GM23338 (cell line): ENCODE data around the gene NAA30. TPM values are rescaled to one million over a fixed set of nuclear protein-coding genes. Genes with fewer than 3 reads are reported as not detected.

ENCODE experiments used
- ATAC-seq: fragments of 200-7000 bp; cut with Tn5 transposase; 3 replicates; pipeline ENCODE4 v1.9.1; 2020
- DNase-seq: peaks from one replicate; pipeline ENCODE4 v3.0.0-alpha.2; 2015; ENCODE audit warnings: low spot score
- H2AFZ ChIP-seq: fragments of 200-600 bp; sonication (generic); 2 replicates; pipeline ENCODE4 v1.8.0; 2016; ENCODE audit warnings: antibody characterized with exemption, mild to moderate bottlenecking, moderate library complexity
- H3F3A ChIP-seq: fragments of 200-600 bp; sonication (generic); replicated peaks from 2 replicates; pipeline ENCODE4 v1.8.0; 2017; ENCODE audit warnings: antibody characterized with exemption, mixed run types, low read depth
- H3K27ac ChIP-seq: fragments of 200-600 bp; sonication (generic); 2 replicates; pipeline ENCODE4 v1.6.1; 2016; ENCODE audit warnings: low read depth
- H3K27me3 ChIP-seq: fragments of 200-600 bp; sonication (generic); 2 replicates; pipeline ENCODE4 v1.8.0; 2016; ENCODE audit warnings: mild to moderate bottlenecking, mixed run types, moderate library complexity; ENCODE audit not compliant: insufficient read depth
- H3K36me3 ChIP-seq: fragments of 200-600 bp; sonication (generic); 2 replicates; pipeline ENCODE4 v1.8.0; 2016; ENCODE audit warnings: mild to moderate bottlenecking; ENCODE audit not compliant: insufficient read depth
- H3K4me1 ChIP-seq: fragments of 200-600 bp; sonication (generic); 2 replicates; pipeline ENCODE4 v1.8.0; 2016; ENCODE audit warnings: mild to moderate bottlenecking, moderate library complexity; ENCODE audit not compliant: insufficient read depth
- H3K4me2 ChIP-seq: fragments of 200-600 bp; sonication (generic); 2 replicates; pipeline ENCODE4 v1.7.1; 2017; ENCODE audit warnings: mixed run types
- H3K4me3 ChIP-seq: fragments of 200-600 bp; sonication (generic); 2 replicates; pipeline ENCODE4 v1.6.1; 2016; ENCODE audit warnings: mixed run types
- H3K79me2 ChIP-seq: fragments of 200-600 bp; sonication (generic); replicated peaks from 2 replicates; pipeline ENCODE4 v1.8.0; 2017; ENCODE audit warnings: mild to moderate bottlenecking; ENCODE audit not compliant: insufficient read depth
- H3K9me2 ChIP-seq: fragments of 200-600 bp; sonication (generic); 2 replicates; pipeline ENCODE4 v1.8.0; 2017; ENCODE audit not compliant: insufficient read depth
- H4K20me1 ChIP-seq: fragments of 200-600 bp; sonication (generic); replicated peaks from 2 replicates; pipeline ENCODE4 v1.8.0; 2017; ENCODE audit warnings: mild to moderate bottlenecking; ENCODE audit not compliant: insufficient read depth
- H3K27ac Mint-ChIP-seq: 2 replicates; pipeline ENCODE4 v1.8.0; 2020; ENCODE audit warnings: inconsistent platforms, mild to moderate bottlenecking, moderate library complexity, mixed read lengths
- H3K27me3 Mint-ChIP-seq: 3 replicates; pipeline ENCODE4 v1.8.0; 2022; ENCODE audit warnings: low read depth, mild to moderate bottlenecking, moderate library complexity, mixed read lengths, inconsistent platforms; ENCODE audit not compliant: insufficient read depth, poor library complexity
- H3K36me3 Mint-ChIP-seq: 3 replicates; pipeline ENCODE4 v1.8.0; 2021; ENCODE audit warnings: low read depth, mild to moderate bottlenecking, inconsistent platforms, moderate library complexity, mixed read lengths
- H3K4me1 Mint-ChIP-seq: 3 replicates; pipeline ENCODE4 v1.8.0; 2020; ENCODE audit warnings: mild to moderate bottlenecking, inconsistent platforms, mixed read lengths
- H3K4me3 Mint-ChIP-seq: 3 replicates; pipeline ENCODE4 v1.8.0; 2021; ENCODE audit warnings: moderate library complexity, mild to moderate bottlenecking, inconsistent platforms, mixed read lengths
- H3K9me3 Mint-ChIP-seq: 3 replicates; pipeline ENCODE4 v1.8.0; 2020; ENCODE audit warnings: moderate library complexity, mild to moderate bottlenecking, inconsistent platforms, mixed read lengths
- CREB1 ChIP-seq: fragments of 250-450 bp; sonication (Bioruptor Pico); IDR thresholded peaks from 2 replicates; pipeline ENCODE4 v1.5.0; 2020; ENCODE audit warnings: low read depth, mild to moderate bottlenecking, moderate library complexity
- EZH2phosphoT487 ChIP-seq: fragments of 200-600 bp; sonication (generic); IDR thresholded peaks from one replicate; pipeline ENCODE4 v1.8.1; 2018; ENCODE audit warnings: antibody characterized with exemption; ENCODE audit not compliant: unreplicated experiment
- POLR2AphosphoS5 ChIP-seq: IDR thresholded peaks from 2 replicates; pipeline ENCODE4 v1.6.1; 2016; ENCODE audit warnings: antibody characterized with exemption, low read depth
- ZNF331 ChIP-seq: fragments of 250-450 bp; sonication (Bioruptor Pico); IDR thresholded peaks from 2 replicates; pipeline ENCODE4 v1.5.0; 2020; ENCODE audit warnings: low read depth, mild to moderate bottlenecking, moderate library complexity
- polyA plus RNA-seq: library from polyadenylated mRNA; unstranded; fragments of >200 nt; fragmentation: Nextera tagmentation; extraction: Ambion mirVana; gene quantifications from 2 replicates; pipeline ENCODE4 v1.2.1, GENCODE V29; 2016
- total RNA-seq: library from RNA; depleted of rRNA; stranded (reverse); fragments of >200 nt; shearing (Covaris generic); gene quantifications from 2 replicates; pipeline ENCODE4 v1.2.3, GENCODE V29; 2014
- TF ChIP-seq, protein P1 (sequence below): IDR thresholded peaks from one replicate; pipeline ENCODE4 v1.6.1; 2018; ENCODE audit warnings: antibody characterized with exemption; ENCODE audit not compliant: unreplicated experiment
- TF ChIP-seq, protein P2 (sequence below): fragments of 250-450 bp; sonication (Bioruptor Pico); IDR thresholded peaks from 2 replicates; pipeline ENCODE4 v1.5.0; 2020; ENCODE audit warnings: mild to moderate bottlenecking, moderate library complexity

The NAA30 gene
- total and polyA plus RNA-seq, 2 experiments from 2014 or later = 7.5 to 27.1 TPM

DNA sequence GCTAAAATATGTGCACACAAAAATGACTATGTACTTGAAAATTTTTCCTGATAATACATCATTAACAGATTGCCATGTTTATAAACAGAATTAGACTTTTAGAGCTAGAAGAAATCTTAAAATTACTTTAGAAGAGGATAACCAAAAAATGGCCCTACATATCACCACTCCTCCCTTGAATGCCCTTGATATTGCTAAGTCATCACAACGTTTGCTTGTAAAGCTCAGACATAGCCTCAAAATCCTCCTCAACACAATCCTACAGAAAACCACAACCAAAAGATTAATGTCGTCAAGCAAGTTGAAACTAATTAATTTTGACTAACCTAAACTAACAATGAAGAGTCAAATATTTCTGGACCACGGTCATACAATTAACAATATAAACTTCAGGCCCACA lies 19.4 kb upstream of the NAA30 start:
- Histone ChIP-seq H3K36me3 (no peaks in the 10 kb centered on the region), H3K4me3 (no peak overlapping the region), H3K4me1 (no peaks in the 10 kb centered on the region), H2AFZ (no peak overlapping the region), H3K27me3 (no peaks in the 10 kb centered on the region), H4K20me1 (no peaks in the 10 kb centered on the region), H3K27ac (no peak overlapping the region), H3K9me2 (no peaks in the 10 kb centered on the region), H3K4me2 (no peak overlapping the region), H3K79me2 (no peaks in the 10 kb centered on the region), H3F3A (no peaks in the 10 kb centered on the region)
- Mint-ChIP-seq H3K27me3 (peaks cover 3% of the 10 kb centered on the region), H3K4me3 (no peak overlapping the region), H3K27ac (no peak overlapping the region), H3K9me3 (peaks cover 11% of the 10 kb centered on the region), H3K36me3 (no peaks in the 10 kb centered on the region), H3K4me1 (peaks cover 10% of the 10 kb centered on the region)
- TF ChIP-seq, protein P1, sequence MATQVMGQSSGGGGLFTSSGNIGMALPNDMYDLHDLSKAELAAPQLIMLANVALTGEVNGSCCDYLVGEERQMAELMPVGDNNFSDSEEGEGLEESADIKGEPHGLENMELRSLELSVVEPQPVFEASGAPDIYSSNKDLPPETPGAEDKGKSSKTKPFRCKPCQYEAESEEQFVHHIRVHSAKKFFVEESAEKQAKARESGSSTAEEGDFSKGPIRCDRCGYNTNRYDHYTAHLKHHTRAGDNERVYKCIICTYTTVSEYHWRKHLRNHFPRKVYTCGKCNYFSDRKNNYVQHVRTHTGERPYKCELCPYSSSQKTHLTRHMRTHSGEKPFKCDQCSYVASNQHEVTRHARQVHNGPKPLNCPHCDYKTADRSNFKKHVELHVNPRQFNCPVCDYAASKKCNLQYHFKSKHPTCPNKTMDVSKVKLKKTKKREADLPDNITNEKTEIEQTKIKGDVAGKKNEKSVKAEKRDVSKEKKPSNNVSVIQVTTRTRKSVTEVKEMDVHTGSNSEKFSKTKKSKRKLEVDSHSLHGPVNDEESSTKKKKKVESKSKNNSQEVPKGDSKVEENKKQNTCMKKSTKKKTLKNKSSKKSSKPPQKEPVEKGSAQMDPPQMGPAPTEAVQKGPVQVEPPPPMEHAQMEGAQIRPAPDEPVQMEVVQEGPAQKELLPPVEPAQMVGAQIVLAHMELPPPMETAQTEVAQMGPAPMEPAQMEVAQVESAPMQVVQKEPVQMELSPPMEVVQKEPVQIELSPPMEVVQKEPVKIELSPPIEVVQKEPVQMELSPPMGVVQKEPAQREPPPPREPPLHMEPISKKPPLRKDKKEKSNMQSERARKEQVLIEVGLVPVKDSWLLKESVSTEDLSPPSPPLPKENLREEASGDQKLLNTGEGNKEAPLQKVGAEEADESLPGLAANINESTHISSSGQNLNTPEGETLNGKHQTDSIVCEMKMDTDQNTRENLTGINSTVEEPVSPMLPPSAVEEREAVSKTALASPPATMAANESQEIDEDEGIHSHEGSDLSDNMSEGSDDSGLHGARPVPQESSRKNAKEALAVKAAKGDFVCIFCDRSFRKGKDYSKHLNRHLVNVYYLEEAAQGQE = no peak
- no peak for TF ChIP-seq POLR2AphosphoS5
- no peak for TF ChIP-seq ZNF331 (CRISPR knock-in tag)
- TF ChIP-seq EZH2phosphoT487 = no peak
- TF ChIP-seq, protein P2, sequence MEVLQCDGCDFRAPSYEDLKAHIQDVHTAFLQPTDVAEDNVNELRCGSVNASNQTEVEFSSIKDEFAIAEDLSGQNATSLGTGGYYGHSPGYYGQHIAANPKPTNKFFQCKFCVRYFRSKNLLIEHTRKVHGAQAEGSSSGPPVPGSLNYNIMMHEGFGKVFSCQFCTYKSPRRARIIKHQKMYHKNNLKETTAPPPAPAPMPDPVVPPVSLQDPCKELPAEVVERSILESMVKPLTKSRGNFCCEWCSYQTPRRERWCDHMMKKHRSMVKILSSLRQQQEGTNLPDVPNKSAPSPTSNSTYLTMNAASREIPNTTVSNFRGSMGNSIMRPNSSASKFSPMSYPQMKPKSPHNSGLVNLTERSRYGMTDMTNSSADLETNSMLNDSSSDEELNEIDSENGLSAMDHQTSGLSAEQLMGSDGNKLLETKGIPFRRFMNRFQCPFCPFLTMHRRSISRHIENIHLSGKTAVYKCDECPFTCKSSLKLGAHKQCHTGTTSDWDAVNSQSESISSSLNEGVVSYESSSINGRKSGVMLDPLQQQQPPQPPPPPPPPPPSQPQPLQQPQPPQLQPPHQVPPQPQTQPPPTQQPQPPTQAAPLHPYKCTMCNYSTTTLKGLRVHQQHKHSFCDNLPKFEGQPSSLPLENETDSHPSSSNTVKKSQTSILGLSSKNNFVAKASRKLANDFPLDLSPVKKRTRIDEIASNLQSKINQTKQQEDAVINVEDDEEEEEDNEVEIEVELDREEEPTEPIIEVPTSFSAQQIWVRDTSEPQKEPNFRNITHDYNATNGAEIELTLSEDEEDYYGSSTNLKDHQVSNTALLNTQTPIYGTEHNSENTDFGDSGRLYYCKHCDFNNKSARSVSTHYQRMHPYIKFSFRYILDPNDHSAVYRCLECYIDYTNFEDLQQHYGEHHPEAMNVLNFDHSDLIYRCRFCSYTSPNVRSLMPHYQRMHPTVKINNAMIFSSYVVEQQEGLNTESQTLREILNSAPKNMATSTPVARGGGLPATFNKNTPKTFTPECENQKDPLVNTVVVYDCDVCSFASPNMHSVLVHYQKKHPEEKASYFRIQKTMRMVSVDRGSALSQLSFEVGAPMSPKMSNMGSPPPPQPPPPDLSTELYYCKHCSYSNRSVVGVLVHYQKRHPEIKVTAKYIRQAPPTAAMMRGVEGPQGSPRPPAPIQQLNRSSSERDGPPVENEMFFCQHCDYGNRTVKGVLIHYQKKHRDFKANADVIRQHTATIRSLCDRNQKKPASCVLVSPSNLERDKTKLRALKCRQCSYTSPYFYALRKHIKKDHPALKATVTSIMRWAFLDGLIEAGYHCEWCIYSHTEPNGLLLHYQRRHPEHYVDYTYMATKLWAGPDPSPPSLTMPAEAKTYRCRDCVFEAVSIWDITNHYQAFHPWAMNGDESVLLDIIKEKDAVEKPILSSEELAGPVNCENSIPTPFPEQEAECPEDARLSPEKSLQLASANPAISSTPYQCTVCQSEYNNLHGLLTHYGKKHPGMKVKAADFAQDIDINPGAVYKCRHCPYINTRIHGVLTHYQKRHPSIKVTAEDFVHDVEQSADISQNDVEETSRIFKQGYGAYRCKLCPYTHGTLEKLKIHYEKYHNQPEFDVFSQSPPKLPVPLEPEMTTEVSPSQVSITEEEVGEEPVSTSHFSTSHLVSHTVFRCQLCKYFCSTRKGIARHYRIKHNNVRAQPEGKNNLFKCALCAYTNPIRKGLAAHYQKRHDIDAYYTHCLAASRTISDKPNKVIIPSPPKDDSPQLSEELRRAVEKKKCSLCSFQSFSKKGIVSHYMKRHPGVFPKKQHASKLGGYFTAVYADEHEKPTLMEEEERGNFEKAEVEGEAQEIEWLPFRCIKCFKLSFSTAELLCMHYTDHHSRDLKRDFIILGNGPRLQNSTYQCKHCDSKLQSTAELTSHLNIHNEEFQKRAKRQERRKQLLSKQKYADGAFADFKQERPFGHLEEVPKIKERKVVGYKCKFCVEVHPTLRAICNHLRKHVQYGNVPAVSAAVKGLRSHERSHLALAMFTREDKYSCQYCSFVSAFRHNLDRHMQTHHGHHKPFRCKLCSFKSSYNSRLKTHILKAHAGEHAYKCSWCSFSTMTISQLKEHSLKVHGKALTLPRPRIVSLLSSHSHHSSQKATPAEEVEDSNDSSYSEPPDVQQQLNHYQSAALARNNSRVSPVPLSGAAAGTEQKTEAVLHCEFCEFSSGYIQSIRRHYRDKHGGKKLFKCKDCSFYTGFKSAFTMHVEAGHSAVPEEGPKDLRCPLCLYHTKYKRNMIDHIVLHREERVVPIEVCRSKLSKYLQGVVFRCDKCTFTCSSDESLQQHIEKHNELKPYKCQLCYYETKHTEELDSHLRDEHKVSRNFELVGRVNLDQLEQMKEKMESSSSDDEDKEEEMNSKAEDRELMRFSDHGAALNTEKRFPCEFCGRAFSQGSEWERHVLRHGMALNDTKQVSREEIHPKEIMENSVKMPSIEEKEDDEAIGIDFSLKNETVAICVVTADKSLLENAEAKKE = no peak
- no peak for TF ChIP-seq CREB1 (CRISPR knock-in tag)
- no peak for DNase-seq
- no peak for ATAC-seq
